ENCODE data around the gene P2RX7.

- TF ChIP-seq CTCF (IDR thresholded peaks at IDR 0.05; ENCODE audit: low read length), result no peak
- no peak for TF ChIP-seq EZH2 (IDR thresholded peaks at IDR 0.05; ENCODE audit: borderline replicate concordance, low read length)
These were observed at the start of gene P2RX7 for GRCh38 chr12:121132601-121133481.

Data from OCI-LY1 (cell line).